Stimulated activated CD8-positive, alpha-beta memory T cell treated with anti-CD3 and anti-CD28 coated beads, Interleukin-15, amount 100 ng/mL, for 4 hours (primary cell): ENCODE measurements around the gene MAJIN.

Experiments used
- DNase-seq, 2 donors: peaks; one replicate each; pipeline ENCODE4 v3.0.0-alpha.2; 2020; ENCODE audit warnings: low read depth in 2 of 2

MAJIN gene

DNA sequence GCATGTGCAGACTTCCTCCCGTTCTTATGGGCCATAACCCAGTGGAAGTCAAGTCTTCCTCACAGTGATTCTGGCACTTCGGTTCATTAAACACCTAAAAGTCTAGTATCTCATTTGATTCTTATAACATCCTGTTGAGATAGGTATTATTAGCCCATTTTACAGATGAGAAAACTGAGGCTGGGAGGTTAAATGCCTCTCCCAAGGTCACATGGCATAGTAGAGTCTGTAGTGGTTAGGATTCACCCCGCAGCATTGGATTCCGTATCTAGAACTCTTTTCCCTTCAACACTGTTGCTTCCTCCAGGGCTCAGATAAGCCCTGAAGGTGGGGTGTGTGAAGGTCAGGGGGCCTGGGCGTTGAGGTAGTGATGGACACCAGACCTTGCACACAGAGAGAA is 39.6 kb downstream of the MAJIN start:
- no peak for DNase-seq

GRCh38 chr11:64931290-64931689 is 40.6 kb downstream of the MAJIN start:
- DNase-seq: no peak

DNA sequence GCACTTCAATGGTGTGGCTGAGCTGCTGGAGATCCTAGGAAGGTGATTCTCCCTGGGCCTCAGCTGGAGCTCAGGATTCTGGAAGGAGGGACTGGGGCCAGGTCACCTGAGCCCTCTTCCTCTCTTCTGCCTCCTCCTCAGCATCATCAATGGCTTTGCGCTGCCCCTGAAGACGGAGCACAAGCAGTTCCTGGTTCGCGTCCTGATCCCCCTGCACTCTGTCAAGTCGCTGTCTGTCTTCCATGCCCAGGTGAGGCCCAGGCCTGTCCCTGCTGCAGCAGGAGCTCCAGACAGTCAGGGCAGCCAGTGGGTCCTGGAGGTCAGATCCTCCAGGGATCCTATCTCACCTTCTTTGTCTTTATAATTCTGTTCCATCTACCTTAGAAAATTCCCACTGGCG is 41.6 kb downstream of the MAJIN start:
- no peak for DNase-seq

- no peak for DNase-seq
These were observed 42.3 kb downstream of the MAJIN start for GRCh38 chr11:64929625-64930024.

GRCh38 chr11:64928957-64929356 is 43.0 kb downstream of the MAJIN start:
- DNase-seq: no peak

GRCh38 chr11:64926689-64927088 is 45.2 kb downstream of the MAJIN start:
- no peak for DNase-seq

DNA sequence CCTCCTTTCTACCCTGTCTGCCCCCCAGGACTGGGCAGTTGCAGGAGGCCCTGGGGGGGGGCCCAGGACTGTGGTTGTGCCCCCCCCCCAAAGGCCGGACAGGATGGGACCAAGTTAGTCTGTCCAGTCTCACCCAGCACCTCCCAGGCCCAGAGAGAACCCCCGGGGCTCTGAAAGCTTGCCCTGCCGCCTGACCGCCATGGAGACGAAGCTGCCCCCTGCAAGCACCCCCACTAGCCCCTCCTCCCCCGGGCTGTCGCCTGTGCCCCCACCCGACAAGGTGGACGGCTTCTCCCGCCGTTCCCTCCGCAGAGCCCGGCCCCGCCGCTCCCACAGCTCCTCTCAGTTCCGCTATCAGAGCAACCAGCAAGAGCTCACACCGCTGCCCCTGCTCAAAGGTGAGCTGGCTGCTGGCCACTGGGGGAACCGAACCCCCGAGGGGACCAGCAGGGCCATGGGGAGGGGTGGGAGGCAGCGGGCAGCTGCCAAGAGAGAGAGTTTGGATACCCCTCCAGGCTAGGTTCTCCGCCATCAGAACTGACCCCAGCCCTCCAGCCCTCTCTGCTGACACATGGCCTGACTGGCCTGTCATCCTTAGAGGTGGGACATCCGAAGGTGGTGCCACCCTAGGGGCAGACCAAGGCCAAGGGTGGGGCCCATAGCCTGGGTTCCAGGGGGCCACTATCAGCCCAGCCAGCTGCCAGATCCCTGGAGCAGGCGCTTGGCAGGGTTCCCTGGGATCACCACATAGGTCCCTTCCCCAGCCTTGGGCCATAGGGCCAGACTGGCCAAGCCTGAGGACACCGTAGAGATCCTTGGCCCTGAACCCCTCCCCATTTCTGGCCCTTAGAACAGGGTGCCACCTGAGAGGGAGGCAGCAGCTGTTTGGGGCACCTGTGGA is 46.1 kb downstream of the MAJIN start:
- DNase-seq: no peak

GRCh38 chr11:64924910-64925284 is 47.0 kb downstream of the MAJIN start:
- no peak for DNase-seq

DNA sequence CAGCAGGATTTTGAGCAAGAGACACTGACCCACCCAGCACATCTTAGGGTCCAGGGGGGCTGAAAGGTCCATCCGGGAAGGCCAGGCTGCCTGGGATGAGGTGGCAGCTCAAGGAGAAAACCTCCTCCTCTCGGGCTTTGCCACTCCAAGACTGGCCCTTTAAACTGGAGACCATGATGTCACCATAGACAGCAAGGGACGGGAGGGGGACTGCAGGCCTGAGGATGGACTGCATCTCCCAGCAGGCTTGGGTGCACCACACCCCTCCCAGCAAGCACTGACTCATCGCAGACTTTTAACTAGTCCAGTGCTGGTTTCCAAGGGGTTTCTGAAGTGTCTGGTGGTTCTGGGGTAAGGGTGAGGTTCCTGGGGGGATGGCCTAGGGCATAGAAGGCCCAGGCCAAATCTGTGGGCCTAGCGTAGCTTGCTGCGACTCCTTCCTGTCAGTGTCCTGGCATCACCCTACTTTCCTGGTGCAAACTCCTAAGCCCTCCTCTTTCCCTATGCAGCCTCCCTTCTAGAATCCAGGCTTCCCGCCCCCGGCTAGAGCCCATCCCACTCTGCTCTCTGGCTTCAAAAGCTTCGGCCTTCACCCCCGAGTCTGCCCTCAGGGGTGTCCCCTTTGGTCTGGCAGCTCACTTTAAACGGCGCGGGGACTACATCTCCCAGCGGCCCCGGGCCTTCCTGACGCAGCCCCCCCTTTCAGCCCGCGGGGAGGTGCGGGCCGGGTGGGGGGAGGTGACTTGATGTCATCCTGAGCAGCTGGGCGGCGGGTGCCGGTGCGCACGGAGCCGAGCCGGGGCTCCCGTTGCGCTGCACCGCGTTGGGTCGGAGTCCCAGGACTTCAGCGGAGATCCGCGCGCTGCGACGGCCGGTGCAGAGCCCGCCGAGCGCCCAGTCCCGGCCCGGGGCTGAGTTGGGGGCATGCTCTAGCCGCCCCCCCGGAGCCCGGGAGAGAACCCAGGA is 47.7 kb downstream of the MAJIN start, which contains the start of gene PPP2R5B:
Gene PPP2R5B, plus strand, starts transcription at position 746 of the 966 bp plus-strand sequence. CDS start 1,046 bp downstream, outside the sequence.
- peak; percentile 81 to 82 for DNase-seq

DNA sequence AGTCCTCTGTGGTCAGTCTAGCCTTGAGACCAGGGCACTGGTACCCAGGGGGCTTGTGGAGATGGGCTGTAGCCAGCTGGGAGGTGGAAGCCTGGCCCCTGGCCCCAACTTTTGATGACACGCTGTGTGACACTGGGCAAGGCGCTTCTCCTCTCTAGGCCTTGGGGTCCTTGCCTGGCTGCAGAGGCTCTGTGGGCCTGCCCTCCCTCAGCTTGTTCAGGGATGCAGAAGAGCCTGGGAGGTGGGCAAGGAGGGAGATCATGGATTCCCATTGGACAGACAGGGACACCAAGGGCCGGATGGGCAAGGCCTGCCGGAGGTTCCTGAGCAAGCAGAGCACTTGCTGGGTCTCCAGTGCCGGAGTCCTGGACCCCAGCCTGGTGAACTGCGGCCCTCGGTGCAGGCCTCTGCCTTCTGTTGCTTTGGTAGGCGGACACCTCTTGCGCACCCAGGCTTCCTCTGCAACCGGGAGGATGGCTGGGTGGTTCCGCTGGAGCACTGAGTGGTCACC is 48.7 kb downstream of the MAJIN start:
- no peak for DNase-seq

- DNase-seq: no peak
These were observed 50.5 kb downstream of the MAJIN start for GRCh38 chr11:64921384-64921783.

- DNase-seq: no peak
These were observed 51.8 kb downstream of the MAJIN start for GRCh38 chr11:64920124-64920523.

DNA sequence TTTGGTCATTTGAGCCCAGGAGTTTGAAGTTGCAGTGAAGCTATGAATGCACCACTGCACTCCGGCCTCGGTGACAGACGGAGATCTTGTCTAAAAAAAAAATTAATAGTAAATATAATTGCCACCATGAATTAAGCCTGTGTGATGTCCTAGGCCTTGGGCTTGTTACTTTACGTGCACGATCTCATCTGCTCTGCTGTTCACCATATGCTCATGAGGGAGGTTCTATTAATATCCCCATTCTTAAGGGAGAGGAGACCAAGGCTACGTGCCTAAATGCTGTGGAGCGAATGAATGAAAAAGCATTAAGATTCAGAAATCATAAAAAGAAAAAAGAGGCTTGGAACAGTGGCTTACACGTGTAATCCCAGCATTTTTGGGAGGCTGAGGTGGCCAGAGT is 52.3 kb downstream of the MAJIN start:
- no peak for DNase-seq

DNA sequence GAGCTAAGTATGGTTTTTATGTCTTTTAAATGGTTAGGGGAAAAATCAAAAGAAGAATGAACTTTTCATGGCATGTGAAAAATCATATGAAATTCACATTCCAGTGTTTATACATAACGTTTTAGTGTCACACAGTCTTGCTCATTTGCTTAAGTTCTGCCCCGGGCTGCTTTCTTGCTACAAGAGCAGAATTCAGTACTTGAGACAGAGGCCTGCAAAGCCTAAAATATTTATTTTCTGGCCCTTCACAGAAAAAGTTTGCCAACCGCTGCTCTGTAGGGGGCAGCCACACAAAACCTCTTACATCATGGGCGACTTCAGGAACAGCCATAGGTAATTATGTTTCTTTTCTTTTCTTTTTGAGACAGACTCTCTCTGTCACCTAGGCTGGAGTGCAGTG is 53.9 kb downstream of the MAJIN start:
- DNase-seq: no peak

DNA sequence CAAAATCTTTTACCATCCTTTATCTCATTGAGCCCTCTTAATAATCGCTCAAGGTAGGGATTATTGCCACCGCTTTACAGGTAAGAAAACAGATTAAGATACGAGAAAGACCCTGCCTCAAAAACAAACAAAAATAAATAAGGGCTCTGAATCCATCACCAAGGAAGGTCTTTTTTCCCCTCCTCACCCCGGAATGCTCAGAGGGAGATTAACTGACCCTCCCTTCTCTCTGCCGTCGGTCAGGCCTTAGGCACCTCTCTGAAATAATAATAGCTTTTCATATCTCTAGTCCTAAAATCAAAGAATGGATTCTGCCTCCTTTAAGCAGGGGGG is 54.3 kb downstream of the MAJIN start:
- no peak for DNase-seq

DNA sequence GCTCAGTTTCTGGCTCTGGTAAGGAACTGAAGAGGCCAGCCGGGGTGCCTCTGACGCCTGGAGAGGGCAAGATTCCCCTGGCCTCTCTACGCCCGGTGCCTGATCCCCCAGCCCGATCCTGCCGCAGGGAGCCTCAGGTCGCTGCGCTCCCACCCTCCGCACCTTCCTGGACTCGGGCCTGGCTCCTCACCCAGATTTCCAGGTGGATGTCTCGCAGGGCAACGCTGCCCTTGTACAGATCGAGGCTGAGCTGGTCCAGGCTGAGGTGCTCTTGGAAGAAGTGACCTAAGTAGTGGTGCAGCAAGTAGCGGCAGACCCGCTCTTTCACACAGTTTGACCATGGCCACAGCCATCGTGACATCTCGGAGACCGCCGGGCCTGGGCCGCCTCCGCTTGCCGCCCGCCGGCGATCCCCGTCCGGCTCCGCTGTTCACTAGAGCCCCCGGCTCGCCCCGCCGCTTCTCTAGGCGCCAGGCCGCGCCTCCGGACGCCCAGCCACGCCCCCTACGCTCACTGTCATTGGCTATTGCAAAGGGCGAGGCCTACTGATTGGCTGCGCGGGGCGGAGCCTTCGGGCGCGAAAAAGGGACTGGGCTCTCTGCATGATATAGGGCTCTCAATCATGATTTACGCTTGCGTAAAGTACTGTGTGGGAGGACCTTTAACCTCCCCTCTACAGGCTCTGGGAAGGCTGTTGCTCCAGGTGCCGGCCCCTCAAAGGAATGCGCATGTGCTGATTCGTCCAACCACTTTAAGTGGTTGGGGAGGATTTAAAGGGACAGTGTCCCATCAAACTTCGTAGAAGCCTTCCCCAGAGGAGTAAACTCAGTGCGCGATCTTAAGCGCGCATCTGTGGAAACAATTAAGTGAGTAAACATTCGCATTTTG is 54.9 kb downstream of the MAJIN start, which contains the start of gene ATG2A:
Gene ATG2A, minus strand, starts transcription at position 435 of the 888 bp plus-strand sequence. Its CDS starts 74 bp downstream, at position 361.
- DNase-seq: peak; percentile 94 to 97

DNA sequence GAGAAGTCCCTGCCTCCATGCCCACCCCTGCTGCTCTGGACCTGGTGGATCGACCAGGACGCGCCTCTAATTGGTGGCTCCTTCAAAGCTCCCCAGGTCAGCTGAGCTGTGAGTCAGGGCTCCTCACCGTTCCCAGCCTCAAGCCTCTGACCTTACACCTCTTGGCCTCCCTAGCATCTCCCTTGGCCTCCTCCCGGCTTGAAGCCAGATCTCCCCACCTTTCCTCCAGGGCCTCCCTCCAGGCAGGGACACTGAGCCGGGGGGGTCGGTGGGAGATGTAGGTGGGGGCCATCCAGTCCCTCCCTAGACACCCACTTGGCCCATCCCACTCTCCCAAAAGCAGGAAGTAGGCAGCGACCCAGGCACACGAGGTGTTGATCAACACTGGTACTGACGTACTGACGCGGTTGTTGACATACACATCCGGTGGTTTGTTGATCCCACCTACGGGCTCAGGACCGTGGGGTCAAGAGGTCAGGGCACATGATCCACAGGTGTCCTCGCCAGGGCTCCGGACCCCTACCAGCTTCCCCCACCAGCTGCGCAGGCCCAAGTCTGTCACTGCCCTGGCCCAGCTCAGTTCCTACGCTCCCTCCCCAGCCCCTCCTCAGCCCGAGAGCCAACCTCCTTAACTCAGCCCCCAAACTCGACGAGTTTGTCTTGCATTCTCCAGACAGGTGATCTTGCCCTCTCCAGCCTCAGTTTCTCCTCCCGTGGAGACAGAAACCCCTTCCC is 55.7 kb downstream of the MAJIN start:
- DNase-seq: peak in 1 of 2 donors; percentile 16

GRCh38 chr11:64915376-64915887 is 56.5 kb downstream of the MAJIN start:
- no peak for DNase-seq

DNA sequence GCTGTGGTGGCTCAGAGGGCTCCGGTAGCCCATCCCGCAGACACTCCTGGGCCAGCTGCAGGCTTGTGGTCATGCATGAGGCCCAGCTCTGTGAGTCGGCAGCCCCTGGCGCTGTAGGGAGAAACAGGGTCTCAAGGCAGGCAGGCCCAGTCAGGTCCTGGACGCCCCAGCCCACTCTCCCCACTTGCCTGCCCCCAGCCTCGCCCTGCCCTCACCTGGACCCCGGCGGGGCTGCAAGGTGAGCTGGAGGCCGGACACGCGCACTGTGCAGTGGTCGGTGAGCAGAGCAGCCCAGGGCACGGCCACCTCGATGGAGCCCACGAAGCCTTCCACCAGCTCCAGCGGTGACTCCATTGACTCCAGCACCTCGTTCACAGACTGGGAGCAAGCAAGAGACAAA is 57.8 kb downstream of the MAJIN start:
- DNase-seq: no peak

DNA sequence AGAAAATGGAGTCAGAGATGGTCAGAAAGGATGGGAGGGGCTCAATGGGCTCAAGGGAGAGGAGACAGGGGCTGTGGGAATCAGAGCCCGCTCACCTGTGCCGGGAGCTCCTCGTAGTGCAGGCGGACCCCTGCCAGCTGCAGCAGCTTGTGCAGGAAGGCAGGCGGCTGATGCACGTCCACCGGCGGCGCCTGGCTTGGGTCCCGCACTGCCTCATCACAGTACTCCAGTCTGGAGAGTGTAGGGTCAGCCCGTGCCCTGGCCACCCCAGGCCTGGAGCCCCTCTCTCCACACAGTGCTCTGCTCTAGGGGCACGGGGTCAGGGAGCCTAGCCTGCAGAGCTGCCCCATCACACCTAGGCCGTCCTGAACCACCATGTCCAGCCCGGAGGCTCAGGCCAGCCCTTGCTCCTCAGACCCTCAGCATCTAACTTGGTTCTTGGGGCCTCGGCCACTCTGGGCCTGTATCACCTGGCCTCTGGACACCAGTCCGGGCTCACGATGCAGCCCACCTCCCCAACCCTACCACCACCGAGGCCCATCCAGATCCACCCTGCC is 58.7 kb downstream of the MAJIN start:
- DNase-seq: no peak
